Measurements from ENCODE around the gene ARHGEF4.
"Not testable (repeated sequence)": the region's sequence is repeated elsewhere in the genome, so short reads cannot be mapped to it uniquely, and the experiment has no call there.

Gene ARHGEF4

DNA sequence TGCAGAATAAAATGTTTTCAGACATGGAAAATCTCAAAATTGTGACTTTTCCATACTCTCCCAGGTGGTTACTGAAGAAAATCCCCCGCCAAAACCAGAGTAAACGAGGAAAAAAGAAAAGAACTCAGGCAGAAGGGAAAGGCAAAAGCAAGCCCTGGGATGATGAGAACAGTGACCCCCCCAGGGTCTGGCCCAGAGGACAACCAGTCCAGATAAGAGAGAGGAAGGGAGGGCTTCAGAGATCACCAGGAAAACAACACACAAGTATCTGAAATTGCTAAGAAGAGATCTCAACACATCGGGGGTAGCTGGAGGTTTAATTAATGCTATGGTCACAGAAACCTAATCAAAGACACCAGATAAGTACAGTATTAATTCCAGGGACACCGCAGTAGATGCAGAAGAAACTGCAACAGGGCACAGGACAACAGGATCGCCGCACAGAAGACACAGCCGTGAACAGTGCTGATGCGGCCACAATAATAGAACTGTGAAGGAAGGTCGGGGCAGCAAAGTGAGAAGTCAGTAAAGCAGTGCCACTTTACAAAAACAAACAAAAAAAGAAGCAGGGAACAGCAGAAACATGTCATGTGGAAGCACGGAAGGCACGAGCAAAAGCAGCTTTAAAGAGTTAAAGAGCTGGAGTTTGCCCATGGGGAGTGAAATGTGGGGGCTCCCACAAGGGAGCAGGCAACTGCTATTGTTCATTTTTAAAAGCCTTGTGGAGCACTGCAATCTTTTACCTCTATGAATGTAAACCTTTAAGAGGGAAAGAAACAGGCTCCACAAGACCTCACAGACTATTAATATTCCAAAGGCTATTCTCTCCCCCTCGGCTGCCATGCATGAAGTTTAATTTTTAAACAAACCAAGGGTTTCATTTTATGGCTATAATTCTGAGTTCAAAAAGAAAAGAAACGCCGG lies 228.1 kb downstream of the ARHGEF4 start:
- H3K36me3 ChIP-seq (ENCODE audit: insufficient read depth, low read length), result peaks cover 71% of the 10 kb centered on the region
- WGBS, result 94% methylated on average over 14 of the region's 14 CpGs

DNA sequence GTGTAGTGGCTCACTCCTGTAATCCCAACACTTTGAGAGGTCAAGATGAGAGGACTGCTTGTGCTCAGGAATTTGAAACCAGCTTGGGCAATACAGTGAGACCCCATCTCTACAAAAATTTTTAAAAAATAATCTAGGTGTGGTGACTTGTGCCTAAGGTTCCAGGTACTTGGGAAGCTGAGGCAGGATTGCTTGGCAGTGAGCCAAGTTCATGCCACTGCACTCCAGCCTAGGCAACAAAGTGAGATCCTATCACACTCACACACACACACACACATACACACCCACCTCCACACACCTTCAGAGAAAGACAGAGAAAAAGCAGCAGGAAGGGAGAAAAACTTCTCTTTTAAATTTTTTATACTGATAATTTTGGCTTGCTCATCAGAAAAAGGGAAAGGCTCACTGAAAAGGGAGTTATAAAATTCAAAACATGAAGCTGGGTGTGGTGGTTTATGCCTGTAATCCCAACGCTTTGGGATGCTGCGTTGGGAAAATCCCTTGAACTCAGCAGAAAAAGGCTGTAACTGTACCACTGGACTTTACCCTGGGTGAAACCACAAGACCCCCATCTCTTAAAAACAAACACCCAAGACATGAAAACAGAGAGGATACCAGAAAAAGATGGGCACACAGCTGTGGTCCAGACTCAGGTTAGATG lies 230.9 kb downstream of the ARHGEF4 start:
- Histone ChIP-seq H3K9me3 (ENCODE audit: insufficient read depth, low read depth, low read length) (no peaks in the 10 kb centered on the region), H3K9ac (ENCODE audit: low read depth, low read length) (no peak overlapping the region), H3K36me3 (ENCODE audit: insufficient read depth, low read length) (peaks cover 75% of the 10 kb centered on the region), H3K27ac (ENCODE audit: low read depth, low read length) (no peak overlapping the region), H3K4me3 (ENCODE audit: low read length) (no peak overlapping the region), H3K27me3 (ENCODE audit: insufficient read depth, low read length) (no peaks in the 10 kb centered on the region), H3K4me1 (ENCODE audit: insufficient read depth, low read length) (no peaks in the 10 kb centered on the region)
- 96% methylated on average over 2 of the region's 2 CpGs for WGBS

More for the DNA sequence above, 228.1 kb downstream of the ARHGEF4 start:
- no peak overlapping the region for H3K27ac ChIP-seq (ENCODE audit: low read depth, low read length)
- H3K27me3 ChIP-seq (ENCODE audit: insufficient read depth, low read length), result no peaks in the 10 kb centered on the region
- no peaks in the 10 kb centered on the region for H3K4me1 ChIP-seq (ENCODE audit: insufficient read depth, low read length)
- H3K9ac ChIP-seq (ENCODE audit: low read depth, low read length), result no peak overlapping the region
- H3K9me3 ChIP-seq (ENCODE audit: insufficient read depth, low read depth, low read length), result no peaks in the 10 kb centered on the region
- no peak overlapping the region for H3K4me3 ChIP-seq (ENCODE audit: low read length)

GRCh38 chr2:131068172-131068571 lies 231.5 kb downstream of the ARHGEF4 start:
- H3K36me3 ChIP-seq (ENCODE audit: insufficient read depth, low read length), result peaks cover 75% of the 10 kb centered on the region
- H3K9ac ChIP-seq (ENCODE audit: low read depth, low read length); H3K27me3 ChIP-seq (ENCODE audit: insufficient read depth, low read length); H3K9me3 ChIP-seq (ENCODE audit: insufficient read depth, low read depth, low read length); H3K27ac ChIP-seq (ENCODE audit: low read depth, low read length); H3K4me1 ChIP-seq (ENCODE audit: insufficient read depth, low read length); H3K4me3 ChIP-seq (ENCODE audit: low read length): not testable (repeated sequence)
- WGBS, result 95% methylated on average over 6 of the region's 6 CpGs

DNA sequence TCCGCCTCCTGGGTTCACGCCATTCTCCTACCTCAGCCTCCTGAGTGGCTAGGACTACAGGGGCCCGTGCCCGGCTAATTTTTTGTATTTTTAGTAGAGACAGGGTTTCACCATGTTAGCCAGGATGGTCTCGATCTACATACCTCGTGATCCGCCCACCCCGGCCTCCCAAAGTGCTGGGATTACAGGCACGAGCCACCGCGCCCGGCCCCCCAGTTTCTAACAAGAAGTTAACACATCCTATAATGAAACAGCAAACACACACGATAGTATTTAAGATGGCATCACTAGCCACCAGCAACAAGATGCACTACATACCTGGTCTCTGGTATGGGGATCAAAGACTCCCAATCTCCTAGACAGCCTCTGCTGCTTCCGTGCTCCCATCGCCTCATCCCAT lies 238.9 kb downstream of the ARHGEF4 start:
- WGBS, result 97% methylated on average over 15 of the region's 15 CpGs
- H3K9me3 ChIP-seq (ENCODE audit: insufficient read depth, low read depth, low read length); H3K9ac ChIP-seq (ENCODE audit: low read depth, low read length); H3K27me3 ChIP-seq (ENCODE audit: insufficient read depth, low read length); H3K4me1 ChIP-seq (ENCODE audit: insufficient read depth, low read length); H3K27ac ChIP-seq (ENCODE audit: low read depth, low read length); H3K4me3 ChIP-seq (ENCODE audit: low read length): not testable (repeated sequence)
- H3K36me3 ChIP-seq (ENCODE audit: insufficient read depth, low read length), result peaks cover 90% of the 10 kb centered on the region

DNA sequence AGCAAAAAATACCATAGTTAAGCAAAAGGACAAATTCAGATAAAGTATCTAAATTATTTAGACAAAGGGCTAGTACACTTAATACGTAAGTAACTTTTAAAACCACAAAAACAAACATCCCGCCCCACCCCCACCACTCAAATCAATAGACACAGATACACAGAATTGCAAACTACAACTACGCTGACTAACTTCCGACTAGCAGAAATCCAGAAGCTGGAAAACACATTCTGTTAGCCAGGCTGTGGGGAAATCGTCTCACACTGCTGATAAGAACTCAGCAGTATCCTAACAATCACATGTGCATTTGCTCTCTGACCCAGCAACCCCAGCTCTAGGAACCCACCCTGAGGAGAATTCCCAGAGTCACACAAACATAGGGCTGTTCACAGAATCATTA lies 240.0 kb downstream of the ARHGEF4 start:
- Histone ChIP-seq H3K27ac (ENCODE audit: low read depth, low read length) (no peak overlapping the region), H3K27me3 (ENCODE audit: insufficient read depth, low read length) (no peaks in the 10 kb centered on the region), H3K4me3 (ENCODE audit: low read length) (no peak overlapping the region), H3K36me3 (ENCODE audit: insufficient read depth, low read length) (peaks cover 89% of the 10 kb centered on the region), H3K9me3 (ENCODE audit: insufficient read depth, low read depth, low read length) (no peaks in the 10 kb centered on the region), H3K9ac (ENCODE audit: low read depth, low read length) (no peak overlapping the region), H3K4me1 (ENCODE audit: insufficient read depth, low read length) (no peaks in the 10 kb centered on the region; the same call in 1 of the 2 replicates)
- WGBS, result 87% methylated on average over 5 of the region's 5 CpGs

- no peaks in the 10 kb centered on the region; the same call in 1 of the 2 replicates for H3K4me1 ChIP-seq (ENCODE audit: insufficient read depth, low read length)
- H3K27me3 ChIP-seq (ENCODE audit: insufficient read depth, low read length), result no peaks in the 10 kb centered on the region
- H3K36me3 ChIP-seq (ENCODE audit: insufficient read depth, low read length), result peaks cover 91% of the 10 kb centered on the region
- no peak overlapping the region for H3K27ac ChIP-seq (ENCODE audit: low read depth, low read length)
- 94% methylated on average over 11 of the region's 11 CpGs for WGBS
- H3K4me3 ChIP-seq (ENCODE audit: low read length), result no peak overlapping the region
- H3K9me3 ChIP-seq (ENCODE audit: insufficient read depth, low read depth, low read length), result no peaks in the 10 kb centered on the region
- H3K9ac ChIP-seq (ENCODE audit: low read depth, low read length), result no peak overlapping the region
Observed at GRCh38 chr2:131077182-131077846, 240.6 kb downstream of the ARHGEF4 start.

DNA sequence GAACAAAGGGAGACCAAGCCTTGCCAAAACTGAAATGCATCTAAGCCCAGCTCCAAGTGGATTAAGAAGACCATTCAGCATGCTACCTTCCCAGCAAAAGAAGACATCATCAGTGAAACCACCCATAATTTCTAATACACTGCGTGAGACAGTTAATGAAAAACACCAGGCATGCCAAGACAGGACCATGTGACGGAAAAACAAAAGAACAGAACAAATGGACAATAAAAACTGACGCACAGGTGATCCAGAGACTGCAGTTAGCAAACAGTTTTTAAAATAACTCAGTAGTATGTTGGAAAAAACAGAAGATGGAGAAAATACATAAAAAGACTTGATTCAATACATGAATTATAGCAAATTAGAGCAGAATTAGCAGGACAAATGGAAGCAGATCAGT lies 241.3 kb downstream of the ARHGEF4 start:
- WGBS, result 96% methylated on average over 3 of the region's 3 CpGs
- no peaks in the 10 kb centered on the region for H3K27me3 ChIP-seq (ENCODE audit: insufficient read depth, low read length)
- no peak overlapping the region for H3K9ac ChIP-seq (ENCODE audit: low read depth, low read length)
- H3K4me1 ChIP-seq (ENCODE audit: insufficient read depth, low read length), result no peaks in the 10 kb centered on the region; the same call in 1 of the 2 replicates
- no peak overlapping the region for H3K4me3 ChIP-seq (ENCODE audit: low read length)
- H3K27ac ChIP-seq (ENCODE audit: low read depth, low read length), result no peak overlapping the region
- peaks cover 90% of the 10 kb centered on the region for H3K36me3 ChIP-seq (ENCODE audit: insufficient read depth, low read length)
- no peaks in the 10 kb centered on the region for H3K9me3 ChIP-seq (ENCODE audit: insufficient read depth, low read depth, low read length)

- not testable (repeated sequence) for H3K4me1 ChIP-seq (ENCODE audit: insufficient read depth, low read length); H3K9ac ChIP-seq (ENCODE audit: low read depth, low read length); H3K4me3 ChIP-seq (ENCODE audit: low read length); H3K27ac ChIP-seq (ENCODE audit: low read depth, low read length); H3K27me3 ChIP-seq (ENCODE audit: insufficient read depth, low read length); H3K9me3 ChIP-seq (ENCODE audit: insufficient read depth, low read depth, low read length)
- peaks cover 85% of the 10 kb centered on the region for H3K36me3 ChIP-seq (ENCODE audit: insufficient read depth, low read length)
- WGBS, result 94% methylated on average over 6 of the region's 6 CpGs
Observed at GRCh38 chr2:131079931-131080330, 243.2 kb downstream of the ARHGEF4 start.

DNA sequence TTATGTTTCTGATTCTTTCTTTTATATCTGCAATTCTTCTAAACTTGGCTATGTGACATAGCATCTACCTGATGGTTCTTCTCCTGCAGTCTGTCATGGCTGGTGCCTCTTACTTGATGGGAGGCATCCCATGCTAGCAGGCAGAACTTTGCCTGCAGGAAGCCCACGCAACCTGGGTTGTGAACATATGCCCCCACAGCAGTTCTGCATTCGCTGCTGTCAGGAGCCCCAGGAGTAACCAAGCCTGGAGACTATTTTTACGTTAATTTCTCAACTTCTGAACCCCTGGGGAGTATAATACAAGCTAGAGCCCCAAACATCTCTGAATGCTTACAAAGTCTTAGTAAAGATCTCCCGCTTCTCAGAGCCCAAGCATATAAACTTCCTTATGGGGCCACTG lies 244.5 kb downstream of the ARHGEF4 start:
- H3K9me3 ChIP-seq (ENCODE audit: insufficient read depth, low read depth, low read length), result no peaks in the 10 kb centered on the region
- no peak overlapping the region for H3K27ac ChIP-seq (ENCODE audit: low read depth, low read length)
- H3K27me3 ChIP-seq (ENCODE audit: insufficient read depth, low read length), result no peaks in the 10 kb centered on the region
- 85% methylated on average over 4 of the region's 4 CpGs for WGBS
- no peak overlapping the region for H3K4me3 ChIP-seq (ENCODE audit: low read length)
- no peak overlapping the region for H3K9ac ChIP-seq (ENCODE audit: low read depth, low read length)
- no peaks in the 10 kb centered on the region; the same call in 1 of the 2 replicates for H3K4me1 ChIP-seq (ENCODE audit: insufficient read depth, low read length)
- H3K36me3 ChIP-seq (ENCODE audit: insufficient read depth, low read length), result peaks cover 88% of the 10 kb centered on the region

DNA sequence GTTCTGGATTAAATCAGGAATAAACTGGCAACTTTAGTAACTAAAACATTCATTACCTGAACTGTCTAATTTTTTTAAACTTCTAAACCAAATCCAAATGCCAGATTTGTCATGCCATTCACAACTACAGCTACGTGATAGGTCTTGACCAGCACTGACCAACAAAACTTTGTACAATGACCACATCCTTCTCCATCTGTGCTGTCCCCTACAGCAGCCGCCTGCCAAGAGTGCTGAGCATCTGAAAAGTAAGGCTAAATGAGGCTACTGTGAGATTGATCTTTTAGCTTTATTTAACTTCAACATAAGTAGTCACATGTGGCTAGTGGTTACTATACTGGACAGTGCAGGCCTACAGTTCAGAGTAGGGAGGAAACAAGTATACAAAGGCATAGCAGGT lies 248.9 kb downstream of the ARHGEF4 start:
- no peak overlapping the region for H3K9ac ChIP-seq (ENCODE audit: low read depth, low read length)
- H3K9me3 ChIP-seq (ENCODE audit: insufficient read depth, low read depth, low read length), result no peaks in the 10 kb centered on the region
- no peaks in the 10 kb centered on the region; the same call in 1 of the 2 replicates for H3K4me1 ChIP-seq (ENCODE audit: insufficient read depth, low read length)
- peaks cover 82% of the 10 kb centered on the region for H3K36me3 ChIP-seq (ENCODE audit: insufficient read depth, low read length)
- 96% methylated on average over 2 of the region's 2 CpGs for WGBS
- H3K4me3 ChIP-seq (ENCODE audit: low read length), result no peak overlapping the region
- H3K27me3 ChIP-seq (ENCODE audit: insufficient read depth, low read length), result no peaks in the 10 kb centered on the region
- H3K27ac ChIP-seq (ENCODE audit: low read depth, low read length), result no peak overlapping the region

GRCh38 chr2:131092458-131093005 lies 255.8 kb downstream of the ARHGEF4 start:
- Histone ChIP-seq H3K4me3 (ENCODE audit: low read length) (peak overlapping the region; percentile 91), H3K4me1 (ENCODE audit: insufficient read depth, low read length) (no peaks in the 10 kb centered on the region), H3K27me3 (ENCODE audit: insufficient read depth, low read length) (no peaks in the 10 kb centered on the region), H3K27ac (ENCODE audit: low read depth, low read length) (peak overlapping the region; percentile 100), H3K9ac (ENCODE audit: low read depth, low read length) (peak overlapping the region; percentile 100), H3K36me3 (ENCODE audit: insufficient read depth, low read length) (peaks cover 33% of the 10 kb centered on the region), H3K9me3 (ENCODE audit: insufficient read depth, low read depth, low read length) (no peaks in the 10 kb centered on the region)
- WGBS, result 4% methylated on average over 24 of the region's 26 CpGs

All from HUES64 (cell line).